MM.1S (cell line): ENCODE measurements around the gene CORO7.

Experiments
- DNase-seq: peaks from one replicate; pipeline ENCODE4 v3.0.0-alpha.2; 2015
- H2AFZ ChIP-seq: fragments of 300-600 bp; sonication (generic); 2 replicates; pipeline ENCODE4 v1.6.0; 2016; ENCODE audit warnings: antibody characterized with exemption, low read length
- H3F3A ChIP-seq: fragments of 300-600 bp; sonication (generic); 2 replicates; pipeline ENCODE4 v1.6.1; 2016; ENCODE audit warnings: mild to moderate bottlenecking, antibody characterized with exemption, low read length, moderate library complexity, mixed read lengths; ENCODE audit not compliant: insufficient read depth
- H3K27ac ChIP-seq: fragments of 300-600 bp; sonication (generic); 2 replicates; pipeline ENCODE4 v1.5.1; 2016; ENCODE audit warnings: mild to moderate bottlenecking, low read length
- H3K27me3 ChIP-seq: fragments of 300-600 bp; sonication (generic); replicated peaks from 2 replicates; pipeline ENCODE4 v1.6.0; 2016; ENCODE audit warnings: low read length; ENCODE audit not compliant: insufficient read depth
- H3K36me3 ChIP-seq: fragments of 300-600 bp; sonication (generic); replicated peaks from 2 replicates; pipeline ENCODE4 v1.6.1; 2016; ENCODE audit warnings: mild to moderate bottlenecking, low read length, mixed read lengths; ENCODE audit not compliant: insufficient read depth
- H3K4me1 ChIP-seq: fragments of 300-600 bp; sonication (generic); 2 replicates; pipeline ENCODE4 v1.6.1; 2016; ENCODE audit warnings: low read length, mixed read lengths
- H3K4me2 ChIP-seq: fragments of 300-600 bp; sonication (generic); 2 replicates; pipeline ENCODE4 v1.6.0; 2016; ENCODE audit warnings: low read depth, low read length
- H3K4me3 ChIP-seq: fragments of 300-600 bp; sonication (generic); 2 replicates; pipeline ENCODE4 v1.5.1; 2016; ENCODE audit warnings: low read length, mixed read lengths
- H3K79me2 ChIP-seq: fragments of 300-600 bp; sonication (generic); 2 replicates; pipeline ENCODE4 v1.6.1; 2016; ENCODE audit warnings: mixed run types, low read length, mixed read lengths
- H3K9ac ChIP-seq: fragments of 300-600 bp; sonication (generic); 2 replicates; pipeline ENCODE4 v1.6.1; 2016; ENCODE audit warnings: low read length, mixed read lengths
- H3K9me2 ChIP-seq: fragments of 300-600 bp; sonication (generic); replicated peaks from 2 replicates; pipeline ENCODE4 v1.6.1; 2016; ENCODE audit warnings: mild to moderate bottlenecking, low read length, mixed read lengths; ENCODE audit not compliant: insufficient read depth
- H3K9me3 ChIP-seq: fragments of 300-600 bp; sonication (generic); replicated peaks from 2 replicates; pipeline ENCODE4 v1.6.1; 2016; ENCODE audit warnings: mild to moderate bottlenecking, low read length, mixed read lengths; ENCODE audit not compliant: insufficient read depth
- H4K20me1 ChIP-seq: fragments of 300-600 bp; sonication (generic); 2 replicates; pipeline ENCODE4 v1.6.1; 2016; ENCODE audit warnings: mild to moderate bottlenecking, low read length, moderate library complexity, mixed read lengths; ENCODE audit not compliant: insufficient read depth
- EZH2 ChIP-seq: fragments of 300-600 bp; sonication (generic); optimal IDR thresholded peaks from 2 replicates; pipeline ENCODE3; 2017; ENCODE audit warnings: low read depth, mild to moderate bottlenecking, antibody characterized with exemption, low read length, mixed read lengths
- EZH2phosphoT487 ChIP-seq: fragments of 300-600 bp; sonication (generic); IDR thresholded peaks from 2 replicates; pipeline ENCODE4 v1.6.1; 2018; ENCODE audit warnings: antibody characterized with exemption, low read length
- TF ChIP-seq, protein P1 (sequence below): fragments of 300-600 bp; sonication (generic); IDR thresholded peaks from 2 replicates; pipeline ENCODE4 v1.5.1; 2016; ENCODE audit warnings: antibody characterized with exemption, low read length, mixed read lengths

Gene CORO7

DNA sequence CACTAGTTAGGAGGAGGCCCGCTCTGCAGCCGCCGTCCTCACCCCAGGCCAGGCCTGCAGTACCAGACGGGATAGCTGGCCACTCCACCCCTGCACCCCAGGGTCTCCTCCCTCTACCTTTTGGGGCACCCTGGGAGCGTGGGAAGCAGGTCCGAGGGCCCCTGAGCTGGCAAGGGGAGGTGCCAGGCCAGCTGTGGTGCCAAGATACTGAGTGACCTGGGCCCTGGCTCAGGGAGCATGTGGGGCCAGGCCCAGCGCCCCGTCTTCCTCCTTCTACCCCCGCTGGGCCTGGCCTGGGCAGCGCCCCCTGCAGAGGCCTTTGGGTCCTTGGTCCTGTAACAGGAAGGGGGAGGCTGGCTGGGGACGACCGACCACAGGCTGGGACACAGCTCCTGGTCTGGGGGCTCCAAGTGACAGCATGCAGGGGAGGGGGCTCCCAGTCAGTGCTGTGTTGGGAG, 78.2 kb downstream of the CORO7 start:
- Histone ChIP-seq H3K4me2 (no peak overlapping the region), H3F3A (no peaks in the 10 kb centered on the region), H3K27me3 (peaks cover 8% of the 10 kb centered on the region), H2AFZ (no peak overlapping the region), H3K79me2 (peaks cover 5% of the 10 kb centered on the region), H3K27ac (no peak overlapping the region), H3K36me3 (no peaks in the 10 kb centered on the region), H3K9me3 (no peaks in the 10 kb centered on the region), H3K4me1 (no peaks in the 10 kb centered on the region), H3K9me2 (no peaks in the 10 kb centered on the region), H3K9ac (no peak overlapping the region), H4K20me1 (no peaks in the 10 kb centered on the region), H3K4me3 (no peak overlapping the region)
- no peak for TF ChIP-seq EZH2
- no peak for TF ChIP-seq EZH2phosphoT487
- TF ChIP-seq, protein P1, sequence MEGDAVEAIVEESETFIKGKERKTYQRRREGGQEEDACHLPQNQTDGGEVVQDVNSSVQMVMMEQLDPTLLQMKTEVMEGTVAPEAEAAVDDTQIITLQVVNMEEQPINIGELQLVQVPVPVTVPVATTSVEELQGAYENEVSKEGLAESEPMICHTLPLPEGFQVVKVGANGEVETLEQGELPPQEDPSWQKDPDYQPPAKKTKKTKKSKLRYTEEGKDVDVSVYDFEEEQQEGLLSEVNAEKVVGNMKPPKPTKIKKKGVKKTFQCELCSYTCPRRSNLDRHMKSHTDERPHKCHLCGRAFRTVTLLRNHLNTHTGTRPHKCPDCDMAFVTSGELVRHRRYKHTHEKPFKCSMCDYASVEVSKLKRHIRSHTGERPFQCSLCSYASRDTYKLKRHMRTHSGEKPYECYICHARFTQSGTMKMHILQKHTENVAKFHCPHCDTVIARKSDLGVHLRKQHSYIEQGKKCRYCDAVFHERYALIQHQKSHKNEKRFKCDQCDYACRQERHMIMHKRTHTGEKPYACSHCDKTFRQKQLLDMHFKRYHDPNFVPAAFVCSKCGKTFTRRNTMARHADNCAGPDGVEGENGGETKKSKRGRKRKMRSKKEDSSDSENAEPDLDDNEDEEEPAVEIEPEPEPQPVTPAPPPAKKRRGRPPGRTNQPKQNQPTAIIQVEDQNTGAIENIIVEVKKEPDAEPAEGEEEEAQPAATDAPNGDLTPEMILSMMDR = no peak
- no peak for DNase-seq

DNA sequence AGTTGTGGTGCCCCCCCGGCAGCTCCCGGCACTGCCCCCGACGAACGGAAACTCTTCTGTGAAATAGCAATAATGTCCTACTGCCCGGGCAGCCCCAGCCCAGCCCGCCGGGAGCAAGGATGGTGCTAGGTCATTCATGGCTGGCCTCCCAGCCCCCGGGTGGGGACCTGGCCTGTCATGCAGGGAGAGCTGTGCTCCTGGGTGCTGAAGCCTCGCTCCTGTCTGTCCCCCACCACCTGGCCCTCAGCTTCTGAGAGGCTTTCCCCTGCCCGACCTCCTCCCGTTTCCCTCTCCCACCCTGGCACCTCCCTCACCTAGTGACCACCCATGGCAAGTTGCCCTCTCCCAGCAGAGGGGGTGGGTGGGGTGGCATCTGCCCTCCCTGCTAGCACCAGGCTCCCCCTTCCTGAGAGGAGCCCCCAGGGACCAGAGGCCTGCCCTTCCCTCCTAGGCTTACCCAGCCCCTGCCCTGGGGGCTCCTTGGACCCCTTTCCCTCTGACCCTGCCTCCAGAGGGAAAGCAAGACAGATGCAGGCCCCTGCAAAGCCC, 78.8 kb downstream of the CORO7 start:
- Histone ChIP-seq H4K20me1 (no peaks in the 10 kb centered on the region), H3K9me2 (no peaks in the 10 kb centered on the region), H3K4me1 (no peaks in the 10 kb centered on the region), H3K27me3 (peaks cover 13% of the 10 kb centered on the region), H3K4me2 (no peak overlapping the region), H3K79me2 (no peaks in the 10 kb centered on the region), H2AFZ (no peak overlapping the region), H3F3A (no peaks in the 10 kb centered on the region), H3K27ac (no peak overlapping the region), H3K9me3 (no peaks in the 10 kb centered on the region), H3K9ac (no peak overlapping the region), H3K36me3 (no peaks in the 10 kb centered on the region), H3K4me3 (no peak overlapping the region)
- DNase-seq = no peak
- TF ChIP-seq EZH2phosphoT487 (no peak), EZH2 (no peak)
- TF ChIP-seq, protein P1 = no peak

DNA sequence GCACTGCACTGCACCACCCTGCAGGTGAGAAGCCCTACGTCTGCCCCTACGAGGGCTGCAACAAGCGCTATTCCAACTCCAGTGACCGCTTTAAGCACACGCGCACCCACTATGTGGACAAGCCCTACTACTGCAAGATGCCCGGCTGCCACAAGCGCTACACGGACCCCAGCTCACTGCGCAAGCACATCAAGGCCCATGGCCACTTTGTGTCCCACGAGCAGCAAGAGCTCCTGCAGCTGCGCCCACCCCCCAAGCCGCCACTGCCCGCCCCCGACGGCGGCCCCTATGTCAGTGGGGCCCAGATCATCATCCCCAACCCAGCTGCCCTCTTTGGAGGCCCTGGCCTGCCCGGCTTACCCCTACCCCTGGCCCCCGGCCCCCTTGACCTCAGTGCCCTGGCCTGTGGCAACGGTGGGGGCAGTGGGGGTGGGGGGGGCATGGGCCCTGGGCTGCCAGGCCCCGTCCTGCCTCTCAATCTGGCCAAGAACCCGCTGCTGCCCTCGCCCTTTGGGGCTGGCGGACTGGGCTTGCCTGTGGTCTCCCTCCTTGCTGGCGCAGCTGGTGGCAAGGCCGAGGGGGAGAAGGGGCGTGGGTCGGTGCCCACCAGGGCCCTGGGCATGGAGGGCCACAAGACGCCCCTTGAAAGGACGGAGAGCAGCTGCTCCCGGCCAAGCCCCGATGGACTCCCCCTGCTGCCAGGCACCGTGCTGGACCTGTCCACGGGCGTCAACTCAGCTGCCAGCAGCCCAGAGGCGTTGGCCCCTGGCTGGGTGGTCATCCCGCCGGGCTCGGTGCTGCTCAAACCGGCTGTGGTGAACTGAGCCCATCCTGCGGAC, 79.5 kb downstream of the CORO7 start:
- H3K27ac ChIP-seq = no peak overlapping the region
- no peak overlapping the region for H3K4me3 ChIP-seq
- H3K27me3 ChIP-seq = peaks cover 20% of the 10 kb centered on the region
- H4K20me1 ChIP-seq = no peaks in the 10 kb centered on the region
- no peaks in the 10 kb centered on the region for H3K9me2 ChIP-seq
- TF ChIP-seq EZH2 (no peak), EZH2phosphoT487 (no peak)
- TF ChIP-seq, protein P1 = no peak
- H3K36me3 ChIP-seq = no peaks in the 10 kb centered on the region
- H3K9ac ChIP-seq = no peak overlapping the region
- no peaks in the 10 kb centered on the region for H3F3A ChIP-seq
- H3K9me3 ChIP-seq = no peaks in the 10 kb centered on the region
- H3K4me2 ChIP-seq = no peak overlapping the region
- no peaks in the 10 kb centered on the region for H3K79me2 ChIP-seq
- DNase-seq = no peak
- H2AFZ ChIP-seq = no peak overlapping the region
- no peaks in the 10 kb centered on the region for H3K4me1 ChIP-seq
